Subcutaneous adipose tissue (tissue), 4 donors: ENCODE data around the gene PKP4. TPM values are rescaled to one million over a fixed set of nuclear protein-coding genes. Genes with fewer than 3 reads are reported as not detected.

Source experiments
- total RNA-seq, 4 donors: library from RNA; depleted of rRNA; stranded (reverse); fragments of >200 nt; gene quantifications; one replicate each; pipeline ENCODE4 v1.1.0, GENCODE V29; 2016
- TF ChIP-seq, protein P1 (sequence below): fragments of 450-650 bp; IDR thresholded peaks from one replicate; pipeline ENCODE4 v1.5.1; 2016; ENCODE audit warnings: low read depth, mild to moderate bottlenecking, control low read depth, antibody characterized with exemption, moderate library complexity

Gene PKP4
- total RNA-seq, 4 donors from 2014 or later, result 29.6 to 90.6 (median 68.0) TPM

- TF ChIP-seq, protein P1, sequence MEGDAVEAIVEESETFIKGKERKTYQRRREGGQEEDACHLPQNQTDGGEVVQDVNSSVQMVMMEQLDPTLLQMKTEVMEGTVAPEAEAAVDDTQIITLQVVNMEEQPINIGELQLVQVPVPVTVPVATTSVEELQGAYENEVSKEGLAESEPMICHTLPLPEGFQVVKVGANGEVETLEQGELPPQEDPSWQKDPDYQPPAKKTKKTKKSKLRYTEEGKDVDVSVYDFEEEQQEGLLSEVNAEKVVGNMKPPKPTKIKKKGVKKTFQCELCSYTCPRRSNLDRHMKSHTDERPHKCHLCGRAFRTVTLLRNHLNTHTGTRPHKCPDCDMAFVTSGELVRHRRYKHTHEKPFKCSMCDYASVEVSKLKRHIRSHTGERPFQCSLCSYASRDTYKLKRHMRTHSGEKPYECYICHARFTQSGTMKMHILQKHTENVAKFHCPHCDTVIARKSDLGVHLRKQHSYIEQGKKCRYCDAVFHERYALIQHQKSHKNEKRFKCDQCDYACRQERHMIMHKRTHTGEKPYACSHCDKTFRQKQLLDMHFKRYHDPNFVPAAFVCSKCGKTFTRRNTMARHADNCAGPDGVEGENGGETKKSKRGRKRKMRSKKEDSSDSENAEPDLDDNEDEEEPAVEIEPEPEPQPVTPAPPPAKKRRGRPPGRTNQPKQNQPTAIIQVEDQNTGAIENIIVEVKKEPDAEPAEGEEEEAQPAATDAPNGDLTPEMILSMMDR, result no peak
Observed at GRCh38 chr2:158582670-158583069, 125.9 kb downstream of the PKP4 start.

GRCh38 chr2:158583923-158584322 is 127.2 kb downstream of the PKP4 start:
- TF ChIP-seq, protein P1, result no peak

GRCh38 chr2:158586491-158586890 is 129.7 kb downstream of the PKP4 start:
- TF ChIP-seq, protein P1, result no peak

GRCh38 chr2:158589303-158589702 is 132.6 kb downstream of the PKP4 start:
- TF ChIP-seq, protein P1, result no peak

GRCh38 chr2:158598862-158599517 is 142.2 kb downstream of the PKP4 start:
- TF ChIP-seq, protein P1, result no peak

- TF ChIP-seq, protein P1, result no peak
Observed at GRCh38 chr2:158599609-158600008, 142.9 kb downstream of the PKP4 start.

GRCh38 chr2:158600155-158600802 is 143.5 kb downstream of the PKP4 start:
- TF ChIP-seq, protein P1, result no peak
